GM12873 (cell line): Measurements from ENCODE around the gene IFNAR1.
A peak's percentile ranks its signal among the peaks of the same experiment; 100 is the strongest.

Experiments used
- TF ChIP-seq, protein P1 (sequence below): IDR thresholded peaks from 2 replicates; pipeline ENCODE4 v1.5.1; 2012; ENCODE audit warnings: low read depth, mild to moderate bottlenecking, moderate library complexity, low read length, control low read depth; ENCODE audit not compliant: insufficient read depth; ENCODE audit errors: missing control alignments

IFNAR1 gene

DNA sequence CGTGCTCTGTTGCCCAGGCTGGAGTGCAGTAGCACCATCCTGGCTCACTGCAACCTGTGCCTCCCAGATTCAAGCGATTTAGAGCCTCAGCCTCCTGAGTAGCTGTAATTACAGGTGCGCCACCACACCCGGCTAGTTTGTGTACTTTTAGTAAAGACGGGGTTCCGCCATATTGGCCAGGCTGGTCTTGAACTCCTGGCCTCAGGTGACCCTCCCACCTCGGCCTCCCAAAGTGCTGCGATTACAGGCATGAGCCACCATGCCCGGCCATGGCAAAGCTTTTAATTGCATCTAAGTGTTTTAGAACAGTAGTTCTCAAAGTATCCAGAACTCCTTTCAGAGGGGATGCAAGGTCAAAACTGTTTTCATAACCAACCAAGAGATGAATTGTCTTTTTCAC lies 53.3 kb downstream of the IFNAR1 start:
- TF ChIP-seq, protein P1, sequence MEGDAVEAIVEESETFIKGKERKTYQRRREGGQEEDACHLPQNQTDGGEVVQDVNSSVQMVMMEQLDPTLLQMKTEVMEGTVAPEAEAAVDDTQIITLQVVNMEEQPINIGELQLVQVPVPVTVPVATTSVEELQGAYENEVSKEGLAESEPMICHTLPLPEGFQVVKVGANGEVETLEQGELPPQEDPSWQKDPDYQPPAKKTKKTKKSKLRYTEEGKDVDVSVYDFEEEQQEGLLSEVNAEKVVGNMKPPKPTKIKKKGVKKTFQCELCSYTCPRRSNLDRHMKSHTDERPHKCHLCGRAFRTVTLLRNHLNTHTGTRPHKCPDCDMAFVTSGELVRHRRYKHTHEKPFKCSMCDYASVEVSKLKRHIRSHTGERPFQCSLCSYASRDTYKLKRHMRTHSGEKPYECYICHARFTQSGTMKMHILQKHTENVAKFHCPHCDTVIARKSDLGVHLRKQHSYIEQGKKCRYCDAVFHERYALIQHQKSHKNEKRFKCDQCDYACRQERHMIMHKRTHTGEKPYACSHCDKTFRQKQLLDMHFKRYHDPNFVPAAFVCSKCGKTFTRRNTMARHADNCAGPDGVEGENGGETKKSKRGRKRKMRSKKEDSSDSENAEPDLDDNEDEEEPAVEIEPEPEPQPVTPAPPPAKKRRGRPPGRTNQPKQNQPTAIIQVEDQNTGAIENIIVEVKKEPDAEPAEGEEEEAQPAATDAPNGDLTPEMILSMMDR, result no peak

DNA sequence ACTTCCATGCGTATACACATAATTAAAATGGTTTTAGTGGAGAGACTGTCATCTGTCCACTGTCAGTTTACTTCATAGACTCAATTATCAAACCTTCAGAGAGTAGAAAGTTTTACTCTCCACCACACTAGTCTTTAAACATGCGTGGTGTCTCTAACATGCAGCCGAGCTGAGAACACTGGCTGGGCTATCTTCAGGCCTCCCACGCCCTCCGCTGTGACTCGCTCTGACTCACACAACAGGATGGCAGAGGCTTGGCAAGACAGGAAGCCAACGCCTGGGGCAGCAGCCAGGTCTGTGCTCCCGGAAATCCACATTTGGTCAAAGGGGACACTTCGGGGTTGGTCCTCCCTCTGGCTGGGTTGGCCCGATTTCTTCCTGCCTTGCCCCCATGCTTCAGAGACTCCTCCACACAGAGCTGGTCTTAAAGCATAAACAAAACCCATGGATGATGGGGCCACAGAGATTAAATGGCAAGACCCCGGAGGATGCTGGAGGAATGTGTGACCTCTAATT lies 55.8 kb downstream of the IFNAR1 start:
- TF ChIP-seq, protein P1, result no peak

DNA sequence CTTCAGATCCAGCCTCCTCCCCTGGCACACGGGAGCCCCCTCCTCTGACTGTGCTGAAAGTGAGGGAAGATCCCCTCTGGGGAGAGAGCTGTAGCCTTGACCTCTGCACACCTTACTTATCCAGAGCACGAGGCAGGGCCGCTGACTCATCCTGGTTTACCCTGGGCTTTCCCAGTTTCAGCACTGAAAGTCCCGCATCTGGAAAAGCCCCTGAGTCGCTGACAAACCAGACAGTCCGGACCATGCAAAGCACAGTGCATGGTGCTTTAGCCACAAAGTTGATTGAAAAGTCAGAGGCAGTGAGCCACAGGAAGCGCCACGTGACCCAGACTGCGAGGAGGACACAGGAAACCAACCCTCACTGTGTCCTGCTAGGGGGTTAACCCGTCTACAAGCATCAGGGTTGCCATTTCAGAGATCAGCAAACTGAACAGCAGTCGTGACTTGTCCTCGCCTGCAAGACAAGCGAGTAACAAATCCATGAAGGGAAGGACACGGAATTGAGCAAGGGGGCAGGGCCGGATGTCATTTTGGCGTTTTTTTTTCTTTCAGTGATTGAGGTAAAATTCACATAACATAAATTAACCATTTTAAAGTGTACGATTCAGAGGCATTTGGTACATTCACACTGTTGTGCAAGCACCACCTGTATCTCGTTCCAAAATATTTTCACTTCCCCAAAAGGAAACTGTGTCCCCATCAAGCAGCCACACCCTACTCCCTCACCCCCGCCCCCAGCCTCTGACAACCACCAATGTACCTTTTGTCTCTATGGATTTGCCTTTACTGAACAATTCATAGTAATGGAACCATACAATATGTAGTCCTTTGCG lies 58.5 kb downstream of the IFNAR1 start:
- TF ChIP-seq, protein P1, result no peak

DNA sequence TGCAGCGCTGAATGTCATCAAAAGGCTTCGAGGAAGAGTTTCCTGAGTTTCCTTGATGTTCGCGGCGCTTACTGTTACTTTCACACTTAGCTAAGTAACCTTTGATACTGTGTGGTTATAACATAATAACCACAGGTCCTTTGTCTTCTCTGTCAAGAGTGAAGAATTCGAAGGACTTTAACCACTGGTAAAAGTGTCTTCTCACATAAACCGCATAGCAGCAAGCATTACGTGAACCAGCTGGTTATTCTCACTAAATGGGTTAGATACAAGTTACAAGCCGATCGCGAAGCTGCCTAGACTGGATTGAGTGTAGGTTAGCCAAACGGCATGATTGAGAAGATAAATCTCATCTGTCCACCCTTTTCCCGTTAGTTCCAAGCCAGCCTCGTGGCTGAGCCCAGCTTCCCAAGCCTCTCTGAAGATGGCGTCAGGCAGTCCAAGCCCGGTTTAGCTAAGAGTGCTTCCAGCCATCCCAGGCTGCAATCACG lies 60.1 kb downstream of the IFNAR1 start:
- TF ChIP-seq, protein P1, result no peak

DNA sequence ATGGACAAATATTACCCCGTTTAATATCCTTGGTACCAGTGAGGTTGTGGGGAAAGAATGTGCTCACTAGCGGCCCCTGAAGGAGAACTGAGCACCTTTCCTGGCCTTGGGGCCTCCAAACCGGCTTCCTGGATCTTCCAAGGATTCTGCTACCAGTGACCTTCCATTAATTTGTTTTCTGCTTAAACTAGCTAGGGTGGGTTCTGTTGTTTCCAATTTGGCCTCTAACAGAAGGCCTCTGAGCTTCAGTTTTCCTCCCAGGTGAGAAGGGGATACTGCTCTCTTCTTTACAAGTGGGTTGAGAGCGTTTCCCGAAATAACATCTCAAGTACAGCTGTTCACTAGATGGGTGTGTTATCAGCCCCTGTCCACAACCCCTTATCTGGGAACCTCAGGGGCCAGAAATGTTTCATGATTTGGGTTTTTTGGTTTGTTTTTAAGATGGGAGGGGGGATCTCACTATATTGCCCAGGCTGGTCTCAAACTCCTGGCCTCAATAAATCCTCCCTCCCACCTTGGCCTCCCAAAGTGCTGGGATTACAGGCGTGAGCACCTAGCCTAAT lies 61.5 kb downstream of the IFNAR1 start:
- TF ChIP-seq, protein P1, result peak; percentile 42

DNA sequence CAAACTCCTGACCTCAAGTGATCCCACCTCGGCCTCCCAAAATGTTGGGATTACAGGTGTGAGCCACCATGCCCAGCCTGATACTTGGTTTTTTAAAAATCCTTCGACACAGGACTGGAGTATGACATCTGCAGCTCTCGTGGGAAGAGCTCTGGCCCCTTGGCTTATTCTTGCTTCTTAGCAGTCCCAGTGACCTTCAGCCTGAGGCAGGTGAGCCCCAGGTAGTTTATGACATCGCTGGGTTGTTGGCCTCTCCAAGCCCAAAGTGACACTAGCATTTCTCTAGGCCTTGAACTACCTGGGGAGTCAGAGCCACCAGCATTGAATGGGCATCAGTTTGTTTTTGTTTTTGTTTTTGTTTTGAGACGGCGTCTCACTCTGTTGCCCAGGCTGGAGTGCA lies 62.5 kb downstream of the IFNAR1 start:
- TF ChIP-seq, protein P1, result no peak

DNA sequence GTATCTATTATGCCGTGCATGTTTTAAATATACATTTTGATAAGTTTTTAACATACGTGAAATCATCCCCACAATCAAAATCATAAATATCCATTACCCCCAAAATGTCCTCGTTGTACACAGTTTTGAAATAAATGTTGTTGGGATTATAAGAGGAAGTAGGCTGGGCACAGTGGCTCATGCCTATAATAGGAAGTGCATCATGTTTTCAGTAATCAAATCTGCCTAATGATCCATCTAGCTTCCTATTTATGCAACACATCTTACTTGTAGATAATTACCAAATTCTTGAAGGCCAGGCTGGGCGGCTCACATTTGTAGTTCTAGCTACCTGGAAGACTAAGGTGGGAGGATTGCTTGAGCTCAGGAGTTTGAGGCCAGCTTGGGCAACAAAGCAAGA lies 63.4 kb downstream of the IFNAR1 start:
- TF ChIP-seq, protein P1, result no peak
